Neutrophil (primary cell): Measurements from ENCODE around the gene EFCAB6.

ENCODE experiments used
- H3K27ac ChIP-seq: fragments of 200-600 bp; sonication (generic); 2 replicates; pipeline ENCODE4 v1.5.1; 2016; ENCODE audit warnings: mild to moderate bottlenecking, moderate library complexity
- H3K27me3 ChIP-seq: fragments of 200-600 bp; sonication (generic); 2 replicates; pipeline ENCODE4 v1.6.0; 2016; ENCODE audit warnings: mild to moderate bottlenecking
- H3K36me3 ChIP-seq: fragments of 200-600 bp; sonication (generic); 2 replicates; pipeline ENCODE4 v1.5.1; 2017
- H3K4me1 ChIP-seq, 2 experiments: fragments of 200-600 bp in 1 of 2; sonication (generic) in 1 of 2; 1 replicate in 1 of 2; 2 replicates in 1 of 2; pipeline versions ENCODE4 v1.5.1 to v1.6.1; 2013 to 2016; ENCODE audit warnings: low read depth in 1 of 2, low read length in 1 of 2, mild to moderate bottlenecking in 1 of 2, moderate library complexity in 1 of 2; ENCODE audit not compliant: control insufficient read depth in 1 of 2, insufficient read depth in 1 of 2
- H3K4me3 ChIP-seq, 2 experiments: fragments of 200-600 bp in 1 of 2; sonication (generic) in 1 of 2; 1 replicate in 1 of 2; 2 replicates in 1 of 2; pipeline ENCODE4 v1.5.1; 2013 to 2016; ENCODE audit warnings: low read depth in 1 of 2, low read length in 1 of 2, mild to moderate bottlenecking in 1 of 2, moderate library complexity in 1 of 2
- H3K9me3 ChIP-seq: fragments of 200-600 bp; sonication (generic); 2 replicates; pipeline ENCODE4 v1.5.1; 2016
- CTCF ChIP-seq: fragments of 200-600 bp; sonication (generic); IDR thresholded peaks from 2 replicates; pipeline ENCODE4 v1.5.1; 2016; ENCODE audit warnings: antibody characterized with exemption

EFCAB6 gene

DNA sequence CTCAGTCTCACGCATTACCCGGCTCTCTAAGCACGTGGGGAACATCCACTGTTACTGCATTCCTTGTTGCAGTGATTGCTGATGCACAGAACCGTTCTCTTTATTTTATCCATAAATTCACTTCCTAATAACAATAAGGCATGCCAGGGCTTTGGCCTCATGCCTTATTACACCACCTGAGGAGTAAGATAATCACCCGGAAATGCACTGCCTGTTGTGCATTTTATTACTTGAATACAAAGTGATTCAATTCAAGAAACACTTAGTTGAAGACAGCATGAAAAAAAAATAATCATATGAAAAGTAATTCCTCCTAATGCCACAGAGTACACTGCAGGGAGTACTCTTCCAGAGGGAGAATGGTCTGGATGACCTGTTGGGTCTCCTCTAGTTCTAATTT, 19.2 kb downstream of the EFCAB6 start:
- no peaks in the 10 kb centered on the region for H3K9me3 ChIP-seq
- no peak for TF ChIP-seq CTCF
- H3K27me3 ChIP-seq = peaks cover 13% of the 10 kb centered on the region
- H3K4me3 ChIP-seq = no peak overlapping the region
- H3K27ac ChIP-seq = no peak overlapping the region
- no peaks in the 10 kb centered on the region for H3K4me1 ChIP-seq
- H3K36me3 ChIP-seq = no peaks in the 10 kb centered on the region

DNA sequence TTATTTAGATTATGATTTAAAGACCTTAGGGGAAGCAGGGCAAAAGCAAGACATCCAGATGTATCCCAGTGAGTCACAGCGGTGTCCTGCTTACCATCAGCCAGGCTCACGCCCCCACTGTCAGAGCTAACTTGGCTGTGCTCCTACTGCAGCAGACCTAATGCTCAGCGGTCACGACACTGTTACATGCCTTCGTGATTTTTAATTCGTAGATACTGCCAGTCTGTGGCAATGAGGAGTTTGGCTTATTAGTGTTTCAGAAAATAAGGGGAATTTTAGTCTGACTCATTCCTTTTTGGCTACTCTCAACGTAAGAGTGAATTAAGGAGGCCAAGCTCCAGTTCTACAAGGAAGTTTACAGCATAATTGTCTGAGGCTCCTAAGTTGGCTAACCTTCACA, 22.7 kb downstream of the EFCAB6 start:
- Histone ChIP-seq H3K9me3 (no peaks in the 10 kb centered on the region), H3K36me3 (no peaks in the 10 kb centered on the region), H3K27ac (no peak overlapping the region), H3K4me1 (no peaks in the 10 kb centered on the region), H3K27me3 (peaks cover 15% of the 10 kb centered on the region), H3K4me3 (no peak overlapping the region)
- TF ChIP-seq CTCF = no peak

DNA sequence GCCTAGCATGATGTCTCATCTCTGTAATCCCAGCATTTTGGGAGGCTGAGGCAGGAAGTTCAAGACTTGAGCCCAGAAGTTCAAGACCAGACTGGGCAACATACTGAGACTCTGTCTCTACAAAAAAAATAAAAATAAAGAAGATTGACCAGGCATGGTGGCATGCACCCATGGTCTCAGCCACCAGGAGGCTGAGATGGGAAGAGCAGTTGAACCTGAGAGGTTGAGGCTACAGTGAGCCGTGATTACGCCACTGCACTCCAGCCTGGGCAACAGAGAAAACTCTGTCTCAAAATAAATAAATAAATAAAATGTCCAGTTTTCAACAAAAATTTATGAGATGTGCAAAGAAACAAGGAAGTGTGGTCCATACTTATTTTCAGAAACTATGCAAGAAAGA, 28.3 kb downstream of the EFCAB6 start:
- H3K9me3 ChIP-seq = no peaks in the 10 kb centered on the region
- no peak overlapping the region for H3K27ac ChIP-seq
- peaks cover 8% of the 10 kb centered on the region for H3K27me3 ChIP-seq
- H3K4me3 ChIP-seq = no peak overlapping the region
- H3K4me1 ChIP-seq = no peaks in the 10 kb centered on the region
- TF ChIP-seq CTCF = no peak
- no peaks in the 10 kb centered on the region for H3K36me3 ChIP-seq

GRCh38 chr22:43782448-43782847, 29.7 kb downstream of the EFCAB6 start:
- Histone ChIP-seq H3K36me3 (no peaks in the 10 kb centered on the region), H3K4me3 (no peak overlapping the region), H3K4me1 (no peaks in the 10 kb centered on the region), H3K27me3 (peaks cover 7% of the 10 kb centered on the region), H3K9me3 (no peaks in the 10 kb centered on the region), H3K27ac (no peak overlapping the region)
- no peak for TF ChIP-seq CTCF

- Histone ChIP-seq H3K27me3 (peaks cover 7% of the 10 kb centered on the region), H3K4me1 (no peaks in the 10 kb centered on the region), H3K27ac (no peak overlapping the region), H3K36me3 (no peaks in the 10 kb centered on the region), H3K4me3 (no peak overlapping the region), H3K9me3 (no peaks in the 10 kb centered on the region)
- TF ChIP-seq CTCF = no peak
Observed at GRCh38 chr22:43777286-43777685, 34.8 kb downstream of the EFCAB6 start.

DNA sequence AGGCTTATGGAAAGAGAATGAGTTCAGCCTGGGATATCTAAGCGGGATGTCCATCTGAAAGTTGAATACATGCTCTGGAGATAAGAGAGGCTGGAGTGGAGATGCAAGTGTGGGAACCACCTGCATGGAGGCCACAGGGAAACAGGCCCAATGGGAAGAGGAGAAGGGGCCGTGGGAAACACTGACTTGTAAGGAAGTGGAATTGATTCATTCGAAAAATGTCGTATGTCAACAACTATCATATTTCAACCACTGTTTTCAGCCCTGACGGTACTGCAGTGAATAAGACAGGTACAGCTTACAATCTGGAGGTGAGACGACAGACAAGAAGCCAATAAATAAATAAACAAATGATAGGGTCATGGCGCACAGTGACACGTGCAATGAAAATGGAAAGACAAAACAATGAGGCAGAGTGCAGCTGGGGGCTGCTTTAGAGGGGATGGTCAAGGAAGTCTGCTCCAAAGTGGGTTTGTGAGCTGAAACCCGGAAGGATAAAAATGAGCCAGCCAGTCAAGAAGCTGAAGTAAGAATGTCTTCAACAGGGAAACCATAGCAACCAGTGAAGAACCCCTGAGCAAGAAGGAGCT, 35.9 kb downstream of the EFCAB6 start:
- no peak for TF ChIP-seq CTCF
- Histone ChIP-seq H3K27me3 (peaks cover 7% of the 10 kb centered on the region), H3K4me3 (no peak overlapping the region), H3K36me3 (no peaks in the 10 kb centered on the region), H3K4me1 (no peaks in the 10 kb centered on the region), H3K27ac (no peak overlapping the region), H3K9me3 (no peaks in the 10 kb centered on the region)
